Stimulated activated CD4-positive, alpha-beta T cell treated with anti-CD3 and anti-CD28 coated beads, Interleukin-4, amount 100 ng/mL, for 4 hours (primary cell): Measurements from ENCODE around the gene CDH4.

ENCODE experiments used
- DNase-seq, 2 experiments: peaks; one replicate each; pipeline ENCODE4 v3.0.0-alpha.2; 2020

CDH4 gene

DNA sequence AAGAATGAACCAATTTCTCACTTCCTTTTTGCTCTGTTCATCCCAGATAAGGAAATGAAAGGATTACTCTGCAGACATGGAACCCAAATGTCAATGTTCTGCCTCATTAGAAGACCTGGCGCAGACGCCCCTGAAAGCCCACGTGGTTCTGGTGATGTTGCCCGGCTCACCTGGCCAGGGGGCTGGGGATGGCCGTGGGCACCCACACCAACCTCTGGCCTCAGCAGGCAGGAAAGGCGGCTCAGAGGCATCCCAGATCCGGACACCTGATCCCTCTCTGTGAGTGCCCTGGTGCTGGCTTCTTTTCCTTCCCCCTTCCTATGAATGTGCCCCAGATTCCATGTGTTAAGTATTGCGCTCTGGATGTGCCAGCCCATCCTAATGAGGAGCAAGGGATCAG lies 33.6 kb downstream of the CDH4 start:
- no peak for DNase-seq

DNA sequence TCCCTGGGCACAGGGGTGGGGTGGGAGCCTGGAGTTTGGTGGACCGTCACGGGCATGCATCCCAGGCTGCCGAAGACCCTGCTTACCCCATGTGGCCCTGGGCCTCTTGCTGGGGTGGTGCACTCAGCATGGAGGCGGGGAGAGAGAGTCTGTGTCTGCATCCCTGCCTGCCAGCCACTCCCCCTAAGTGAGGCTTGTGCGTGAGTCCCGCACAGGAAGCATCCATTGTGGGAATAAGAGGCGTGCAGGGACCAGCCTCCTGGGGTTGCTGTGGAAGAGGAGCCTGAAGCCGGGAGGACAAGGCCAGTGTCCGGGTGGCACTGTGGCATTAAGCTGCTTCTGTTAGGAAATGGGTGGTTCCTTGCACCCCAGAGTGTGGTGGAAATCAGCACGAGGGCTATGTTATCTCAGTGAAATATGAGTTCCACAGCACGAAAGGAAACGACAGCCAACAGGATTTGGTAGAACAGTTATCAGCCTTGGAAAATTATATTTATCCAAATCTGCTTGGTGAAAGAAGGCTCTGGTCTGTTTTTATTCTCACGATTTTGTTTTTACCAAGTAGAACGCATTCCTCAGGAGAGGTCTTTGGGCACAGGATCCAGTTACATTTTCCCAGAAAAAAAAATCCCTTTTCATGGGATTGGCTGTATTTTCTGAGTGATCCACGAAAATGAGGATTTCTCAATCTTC lies 35.7 kb downstream of the CDH4 start:
- no peak for DNase-seq

DNA sequence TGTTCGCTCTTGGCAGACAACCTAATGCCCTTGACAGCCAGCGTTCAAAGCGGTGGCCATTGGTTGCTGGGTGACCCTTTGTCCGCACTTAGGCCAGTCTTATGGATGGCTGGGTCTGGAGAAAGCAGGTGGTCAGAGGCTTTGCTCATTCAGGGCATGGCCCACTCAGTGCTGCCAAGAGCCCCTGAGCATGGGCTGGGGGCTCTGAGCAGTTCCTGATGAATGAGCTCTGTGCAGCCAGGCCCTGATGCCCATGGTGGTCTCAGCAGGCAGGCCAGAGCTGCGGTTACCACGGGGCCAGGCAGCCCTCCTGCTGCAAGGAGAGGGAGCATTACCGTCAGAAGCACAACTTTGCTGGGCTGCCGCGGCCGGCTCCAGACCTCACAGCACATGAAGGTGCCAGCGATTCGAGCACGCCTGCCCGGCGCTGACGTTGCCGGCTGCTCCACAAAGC lies 36.3 kb downstream of the CDH4 start:
- DNase-seq = no peak

DNA sequence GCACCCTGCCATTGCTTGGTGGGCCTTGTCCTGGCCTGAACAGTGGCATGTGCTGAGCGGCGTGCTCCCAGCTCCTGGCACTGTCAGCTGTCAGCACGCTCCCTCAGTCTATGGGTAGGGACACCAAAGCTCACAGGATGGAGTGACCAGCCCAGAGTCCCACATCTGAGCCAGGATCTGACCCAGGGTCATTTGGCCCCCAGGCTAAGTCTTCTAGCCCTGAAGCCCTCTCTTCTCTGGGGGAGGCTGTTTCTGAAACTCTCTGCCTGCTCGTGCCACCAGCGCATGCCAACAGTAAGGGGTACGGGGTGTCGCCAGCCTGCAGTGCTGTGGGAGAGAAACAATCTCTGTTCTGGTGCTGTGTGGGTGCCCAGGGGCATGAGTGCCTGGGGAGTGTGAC lies 37.1 kb downstream of the CDH4 start:
- DNase-seq = no peak

DNA sequence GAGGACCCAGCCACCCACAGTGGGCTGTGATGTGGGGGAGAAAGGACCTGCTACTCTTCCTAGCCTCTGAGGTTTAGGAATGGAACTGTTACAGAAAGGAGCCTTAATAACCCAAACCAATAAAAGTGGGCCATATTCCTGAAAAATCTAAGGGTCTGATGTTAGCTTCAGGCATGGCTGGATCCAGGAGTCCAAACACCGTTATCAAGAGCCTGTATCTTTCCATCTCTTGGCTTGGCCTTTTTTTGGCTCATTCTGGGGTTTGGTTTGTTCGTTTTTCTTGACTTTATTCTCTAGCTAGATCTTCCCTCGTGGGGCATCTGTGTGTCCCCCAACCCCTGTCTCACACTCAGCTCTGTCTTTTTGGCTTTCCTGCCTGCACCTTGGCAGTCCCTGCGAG lies 38.7 kb downstream of the CDH4 start:
- no peak for DNase-seq

DNA sequence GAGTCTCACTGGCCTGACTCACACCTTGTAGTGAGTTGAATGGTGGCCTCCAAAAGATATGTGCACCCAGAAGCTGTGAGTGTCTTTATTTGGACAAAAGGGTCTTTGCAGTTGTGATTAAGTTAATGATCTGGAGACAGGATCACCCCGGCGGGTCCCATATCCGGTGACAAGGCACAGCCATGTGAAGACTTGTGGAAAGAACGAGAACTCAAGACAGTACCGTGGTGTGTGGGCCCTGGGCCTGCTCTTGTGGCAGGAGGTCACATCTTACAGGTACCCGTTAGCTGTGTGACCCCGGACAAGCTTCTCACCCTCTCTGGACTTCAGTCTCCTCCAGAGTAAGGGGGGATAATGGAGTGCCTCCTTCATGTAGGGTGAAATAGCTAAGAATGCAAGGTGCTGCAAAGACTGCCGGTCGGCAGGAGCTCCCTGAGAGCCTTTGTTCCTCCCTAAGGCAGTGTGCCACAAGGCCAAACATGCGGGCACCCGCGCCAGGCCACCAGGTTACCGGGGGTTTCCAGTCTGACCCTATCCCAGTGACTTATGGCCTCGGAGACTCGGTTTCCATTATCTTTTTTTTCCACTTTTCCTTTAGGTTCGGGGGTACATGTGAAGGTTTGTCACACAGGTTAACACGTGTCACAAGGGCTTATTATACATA lies 39.2 kb downstream of the CDH4 start:
- no peak for DNase-seq

DNA sequence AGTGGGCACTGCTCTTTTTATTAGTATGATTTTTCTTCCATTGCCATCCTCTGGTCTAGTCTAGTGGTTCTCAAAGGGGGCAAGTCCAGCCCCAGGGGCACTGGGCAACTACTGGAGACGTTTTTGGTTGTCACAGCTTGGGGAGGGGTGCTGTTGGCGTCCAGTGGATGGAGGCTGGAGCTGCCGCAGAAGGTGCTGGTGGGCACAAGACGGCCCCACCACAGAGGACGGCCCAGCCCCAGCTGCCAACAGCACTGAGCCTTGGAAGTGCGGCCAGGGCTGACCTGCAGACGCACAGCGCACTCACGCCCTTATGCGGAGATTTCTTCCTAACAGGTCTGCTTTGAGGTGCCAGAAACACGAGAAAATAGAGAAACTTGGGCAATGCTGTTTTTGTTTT lies 40.3 kb downstream of the CDH4 start:
- DNase-seq = no peak

DNA sequence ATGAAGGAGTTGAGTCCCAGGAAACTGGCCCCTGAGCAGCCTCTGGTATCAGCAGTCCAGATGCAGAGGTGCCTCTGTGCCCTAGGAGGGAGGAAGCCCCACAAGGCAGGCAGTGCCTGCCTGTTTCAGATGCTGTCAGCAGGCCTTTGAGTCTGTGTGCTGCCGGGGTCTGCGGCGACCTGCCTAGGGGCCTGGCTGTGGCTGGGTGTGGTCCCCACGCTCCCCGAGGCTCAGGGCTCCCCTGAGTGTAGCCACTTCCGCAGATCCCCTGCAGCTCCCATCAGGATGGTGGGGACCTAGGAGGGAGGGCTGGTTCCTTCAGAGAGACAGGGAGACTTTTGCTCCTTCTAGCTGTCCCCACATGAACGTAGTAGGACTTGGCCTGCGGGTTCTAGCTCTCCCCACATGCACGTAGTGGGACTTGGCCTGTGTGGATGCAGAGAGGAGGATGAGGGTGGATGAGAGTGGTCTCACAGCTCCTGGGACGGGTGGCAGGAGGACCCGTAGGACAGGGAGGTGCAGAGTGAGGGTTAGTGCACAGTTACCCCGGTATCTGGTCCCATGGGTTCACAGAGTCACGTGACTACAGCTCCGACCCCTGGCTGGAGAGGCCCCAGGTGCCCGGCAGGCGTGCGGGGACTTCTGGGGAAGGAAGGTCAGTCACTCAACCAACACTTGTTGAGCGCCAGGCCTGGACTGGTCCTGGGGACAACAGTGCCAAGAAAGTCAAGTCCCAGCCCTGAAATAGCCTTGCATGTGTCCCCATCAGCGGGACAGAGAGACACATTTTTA lies 41.0 kb downstream of the CDH4 start:
- no peak for DNase-seq

DNA sequence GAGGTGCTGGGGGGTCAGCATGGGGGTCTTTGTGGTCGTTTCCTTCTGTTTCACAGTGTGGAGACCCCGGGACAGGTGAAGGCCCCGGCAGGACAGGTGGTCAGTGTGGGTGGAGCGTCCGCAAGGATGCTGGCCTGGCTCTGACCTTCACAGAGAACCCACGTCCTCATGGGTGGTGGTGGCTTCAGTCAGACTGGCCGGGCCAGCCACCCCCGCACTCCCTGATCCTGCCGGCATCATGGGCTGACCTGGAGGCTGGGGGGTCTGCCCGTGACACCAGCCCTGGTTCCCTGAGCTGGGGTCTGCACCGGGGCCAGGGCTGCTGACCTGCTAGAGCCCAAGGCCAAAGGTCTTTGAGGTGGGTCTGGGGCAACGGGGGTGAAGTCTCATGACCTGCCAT lies 41.9 kb downstream of the CDH4 start:
- no peak for DNase-seq

DNA sequence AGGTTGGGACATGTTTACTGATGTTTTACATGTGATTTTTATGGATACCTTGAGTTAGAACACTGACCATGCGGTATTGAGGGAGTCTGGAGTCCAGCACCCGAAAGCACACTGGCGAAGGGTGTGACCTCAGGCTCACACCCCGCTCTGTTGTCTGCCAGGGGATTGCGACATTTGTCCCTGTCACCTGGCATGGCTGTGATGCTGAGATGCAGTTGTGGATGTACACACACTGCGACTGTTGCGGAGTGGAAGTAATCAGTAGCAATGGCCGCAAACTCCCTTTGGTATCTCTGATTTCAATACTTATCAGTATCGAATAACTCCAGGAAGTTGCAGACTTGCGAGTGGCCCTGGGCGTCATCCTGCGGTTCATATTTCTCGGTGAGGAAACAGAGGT lies 43.2 kb downstream of the CDH4 start:
- no peak for DNase-seq

DNA sequence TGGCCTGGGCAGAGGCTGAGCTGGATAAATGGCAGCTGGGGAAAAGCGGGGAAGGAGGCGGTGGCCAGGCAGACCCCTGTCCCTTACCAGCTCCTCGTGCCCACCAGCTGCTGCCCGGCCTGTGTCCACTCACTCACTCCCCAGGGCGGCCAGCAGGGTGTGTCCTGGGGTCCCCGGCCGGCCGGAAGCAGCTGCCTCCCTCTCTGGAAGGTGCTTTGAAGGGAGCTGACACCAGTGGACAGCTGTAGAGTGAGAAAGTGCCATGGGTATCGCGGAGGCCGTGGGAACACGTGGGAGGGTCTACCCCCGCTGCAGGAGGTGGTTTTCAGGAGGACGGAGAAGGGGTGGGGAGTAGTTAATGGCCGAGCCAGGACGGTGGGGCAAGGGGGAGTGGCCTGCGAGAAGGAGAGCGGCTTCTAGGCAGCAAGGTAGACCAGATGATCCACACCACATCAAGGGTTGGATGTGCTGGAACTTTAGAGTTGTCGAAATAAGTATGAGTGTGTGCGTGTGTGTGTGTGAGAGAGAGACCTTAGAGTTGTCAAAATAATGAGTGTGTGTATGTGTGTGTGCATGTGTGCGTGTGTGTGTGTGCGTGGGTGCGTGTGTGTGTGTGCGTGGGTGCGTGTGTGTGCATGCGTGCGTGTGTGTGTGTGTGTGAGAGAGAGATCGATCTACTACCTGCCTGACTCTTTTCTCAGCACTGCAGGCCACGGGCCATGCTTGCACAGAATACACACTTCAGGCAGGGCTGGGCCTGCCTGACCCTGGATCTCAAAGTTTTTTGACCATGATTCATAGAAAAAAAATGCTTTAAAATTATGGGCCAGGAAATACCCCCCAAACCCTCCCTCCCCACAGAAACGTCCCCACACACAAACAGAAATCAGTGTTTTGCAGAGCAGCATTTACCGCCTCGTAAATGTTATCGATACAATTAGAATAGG lies 43.9 kb downstream of the CDH4 start:
- DNase-seq = no peak

DNA sequence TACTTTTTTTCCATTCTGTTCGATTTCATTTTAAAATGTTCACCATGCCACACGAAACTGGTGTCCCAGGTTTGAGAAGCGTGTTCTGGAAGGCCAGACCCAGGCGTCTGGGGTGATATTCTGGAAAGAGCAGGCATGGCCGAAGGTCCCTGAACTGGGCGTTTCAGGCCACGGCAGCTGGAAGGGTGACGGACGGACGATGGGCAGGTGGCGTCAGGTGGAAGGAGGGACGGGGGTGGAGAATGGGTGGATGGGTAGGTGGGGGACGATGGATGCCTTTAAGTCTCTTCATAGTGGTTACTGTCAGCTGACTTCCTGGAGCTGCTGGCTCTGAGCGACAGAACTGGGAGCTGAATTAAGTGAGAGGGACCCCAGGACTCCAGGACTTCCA lies 44.6 kb downstream of the CDH4 start:
- no peak for DNase-seq

DNA sequence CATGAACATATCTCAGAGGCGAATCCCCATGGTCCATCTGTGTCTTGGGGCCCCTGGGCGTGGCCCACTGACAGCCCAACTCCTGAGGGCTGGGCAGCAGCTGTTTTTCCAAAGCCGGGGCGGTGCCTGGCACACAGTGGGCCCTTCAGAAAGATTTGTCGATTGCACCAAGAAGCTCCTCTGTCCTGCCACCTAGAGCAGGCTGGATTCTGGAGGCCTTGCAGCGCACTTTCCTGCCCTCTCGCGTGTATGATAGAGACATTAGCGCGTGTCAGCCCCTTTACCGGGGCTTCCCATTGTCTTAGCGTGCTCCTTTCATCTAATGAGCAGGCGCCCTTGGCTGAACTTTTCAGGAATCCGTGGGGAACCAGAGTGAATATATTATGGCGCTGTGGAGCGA lies 45.4 kb downstream of the CDH4 start:
- no peak for DNase-seq

DNA sequence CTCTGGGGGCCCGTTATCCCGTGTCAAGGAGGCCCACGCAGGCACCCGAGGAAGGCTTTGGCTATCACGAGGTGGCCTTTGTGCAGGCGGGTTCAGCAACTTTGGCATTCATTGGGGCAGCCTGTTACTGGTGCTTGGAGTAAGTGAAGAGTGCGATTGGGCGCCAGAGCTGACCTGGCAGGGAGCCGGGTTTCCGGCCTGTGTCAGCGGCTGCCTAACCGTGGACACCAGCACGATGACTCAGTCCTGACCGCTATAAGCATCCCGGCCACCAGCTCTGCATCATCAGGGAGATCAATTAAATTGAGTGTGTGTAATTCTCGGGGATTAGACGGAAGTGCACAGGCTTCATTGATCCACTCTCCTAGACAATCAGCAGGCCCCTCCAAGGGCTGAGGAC lies 45.9 kb downstream of the CDH4 start:
- no peak for DNase-seq

DNA sequence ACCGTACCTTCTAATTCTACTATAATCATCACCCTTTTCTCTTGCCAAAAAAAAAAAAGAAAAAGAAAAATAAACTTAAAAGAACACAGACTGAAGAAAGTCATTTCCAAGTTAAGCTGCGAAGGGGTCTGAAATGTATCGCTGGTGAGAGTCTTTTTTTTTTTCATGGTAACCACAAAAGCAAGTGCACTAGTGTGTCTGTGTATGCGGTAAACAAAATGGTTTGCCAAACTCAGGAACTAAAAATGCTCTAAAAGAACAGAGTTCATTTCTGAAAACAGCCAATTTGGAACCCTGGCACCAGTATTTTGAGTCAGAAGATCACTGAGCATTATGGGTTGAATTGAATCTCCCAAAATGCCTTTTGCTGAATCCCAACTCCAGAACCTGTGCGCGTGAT lies 46.6 kb downstream of the CDH4 start:
- no peak for DNase-seq

DNA sequence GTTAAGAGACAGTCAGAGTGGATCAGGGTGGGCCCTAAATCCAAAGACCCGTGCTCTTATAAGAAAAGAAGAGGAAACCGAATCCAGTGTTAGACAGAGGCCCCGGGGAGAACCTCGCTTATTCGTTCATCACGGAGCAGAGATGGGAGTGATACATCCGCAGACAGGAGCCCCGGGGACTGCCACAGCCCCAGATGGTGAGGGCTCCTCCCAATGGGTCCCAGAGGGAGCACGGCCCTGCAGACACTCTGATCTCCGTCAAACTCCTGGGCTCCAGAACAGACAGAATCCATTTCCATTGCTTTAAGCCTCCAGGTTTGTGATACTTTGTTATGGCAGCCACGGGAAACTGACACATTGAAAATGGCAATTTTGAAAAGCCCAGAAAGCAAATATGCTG lies 47.0 kb downstream of the CDH4 start:
- DNase-seq = no peak

DNA sequence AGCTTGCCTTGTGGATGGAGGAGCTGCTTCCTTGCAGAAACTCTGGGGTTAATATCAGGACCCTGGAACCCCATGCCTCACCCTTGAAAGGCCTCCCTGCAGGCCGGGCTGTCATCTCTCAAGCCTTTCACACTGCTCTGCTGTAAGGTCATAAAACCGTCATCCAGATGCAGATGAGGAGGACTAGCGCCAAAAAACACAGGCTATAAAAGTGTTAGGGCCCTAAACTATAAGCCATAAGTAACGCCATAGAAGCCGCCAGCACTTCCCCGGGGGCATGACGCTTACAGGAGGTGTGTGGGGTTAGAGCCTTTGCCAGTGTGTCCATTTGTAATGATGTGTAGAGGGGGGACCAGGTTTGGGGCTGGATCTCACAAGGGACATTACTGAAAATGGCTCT lies 47.6 kb downstream of the CDH4 start:
- DNase-seq = no peak

DNA sequence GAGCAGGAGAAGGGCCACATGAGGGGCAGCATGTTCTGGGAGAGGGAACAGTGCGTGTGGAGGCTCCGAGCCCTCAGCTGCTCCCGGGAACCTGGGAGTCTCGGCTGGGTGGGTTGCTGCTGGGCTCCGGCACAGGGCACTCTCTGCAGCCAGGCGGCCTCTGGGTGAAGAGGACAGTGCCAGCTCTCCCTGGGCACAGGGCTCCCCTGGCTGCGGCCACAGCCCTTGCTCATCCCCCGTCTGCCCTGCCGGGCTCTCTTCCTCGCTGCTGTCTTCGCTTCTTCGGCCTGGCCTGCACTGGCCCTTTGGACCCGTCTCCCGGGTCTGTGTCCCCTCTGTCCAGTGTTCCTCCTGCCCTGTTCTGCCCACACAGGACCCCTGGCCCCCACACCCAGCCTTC lies 48.2 kb downstream of the CDH4 start:
- DNase-seq = no peak

DNA sequence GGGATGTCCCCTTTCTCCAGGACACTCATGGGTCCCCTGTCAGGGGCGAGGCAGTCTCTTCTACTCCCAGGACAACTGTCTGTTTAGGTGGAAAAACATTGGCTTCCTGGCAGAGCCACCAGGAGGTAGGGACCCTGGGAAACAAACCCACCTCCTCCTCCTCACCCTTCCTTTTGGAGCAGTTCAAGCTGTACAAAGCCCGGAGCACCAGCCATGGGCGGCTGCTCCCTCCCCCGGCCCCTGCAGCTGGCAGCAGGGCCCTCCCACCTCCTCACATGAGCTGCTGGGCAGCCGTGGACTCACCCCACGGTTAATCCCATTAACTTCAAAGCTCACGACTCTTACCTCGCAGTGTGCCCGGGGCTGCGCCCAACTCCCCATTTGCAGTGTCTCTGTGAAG lies 48.6 kb downstream of the CDH4 start:
- DNase-seq = no peak

DNA sequence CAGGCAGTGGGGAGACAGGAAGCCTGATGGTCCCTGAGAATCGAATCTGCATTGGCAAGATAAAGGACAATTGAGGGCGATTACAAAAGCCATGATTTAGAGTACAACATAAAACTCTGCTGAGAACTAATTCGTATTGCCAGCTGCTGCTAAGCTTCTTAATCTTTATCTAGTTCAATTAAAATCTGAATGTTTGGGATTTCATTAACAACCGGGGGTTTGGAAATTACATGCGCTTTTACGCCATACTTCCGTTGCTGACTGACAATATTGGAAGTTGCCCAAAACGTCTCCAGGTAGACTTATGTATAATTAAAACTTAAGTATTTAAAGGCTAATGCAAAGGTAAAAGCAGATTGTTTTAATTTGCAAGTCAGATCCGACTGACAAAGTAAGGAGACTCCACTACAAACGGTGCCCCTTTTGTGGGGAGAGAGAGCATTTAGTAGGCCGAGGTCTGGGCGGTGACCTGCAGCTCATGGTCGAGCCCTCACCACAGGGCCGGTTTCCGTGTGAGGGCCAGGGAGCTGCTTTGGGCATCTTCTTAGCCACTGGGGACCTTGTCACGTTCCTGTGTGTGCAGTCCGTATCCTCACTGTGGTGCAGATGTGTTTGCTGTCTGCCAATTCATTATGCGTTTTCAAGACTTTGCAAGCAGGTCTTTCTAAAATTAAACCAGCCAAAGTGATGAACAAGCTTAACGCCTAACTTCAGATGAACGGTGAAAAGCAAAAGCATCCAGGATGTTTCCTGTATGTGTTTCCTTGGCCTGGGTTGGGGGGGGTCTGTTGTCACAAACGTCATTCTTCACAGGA lies 49.9 kb downstream of the CDH4 start:
- no peak for DNase-seq

DNA sequence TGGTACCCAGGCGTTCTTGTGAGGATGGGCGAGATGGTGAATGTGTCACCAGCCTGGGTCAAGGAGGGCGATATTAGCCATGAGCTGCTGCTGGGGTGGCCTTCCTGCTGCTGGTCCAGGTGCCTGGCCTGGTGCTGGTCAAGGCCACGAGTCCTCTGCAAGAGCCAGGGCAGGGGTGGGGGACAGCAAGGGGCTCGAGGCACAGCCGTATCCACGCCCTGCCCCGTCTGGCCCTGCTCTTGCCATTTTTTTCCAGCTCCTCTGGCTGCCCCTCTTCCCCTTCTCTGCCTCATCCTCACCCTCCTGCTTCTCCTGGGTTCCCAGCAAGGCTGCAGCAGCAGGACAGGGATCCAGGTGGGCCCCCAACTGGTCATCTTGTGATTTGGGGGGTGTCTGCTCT lies 51.2 kb downstream of the CDH4 start:
- DNase-seq = no peak

DNA sequence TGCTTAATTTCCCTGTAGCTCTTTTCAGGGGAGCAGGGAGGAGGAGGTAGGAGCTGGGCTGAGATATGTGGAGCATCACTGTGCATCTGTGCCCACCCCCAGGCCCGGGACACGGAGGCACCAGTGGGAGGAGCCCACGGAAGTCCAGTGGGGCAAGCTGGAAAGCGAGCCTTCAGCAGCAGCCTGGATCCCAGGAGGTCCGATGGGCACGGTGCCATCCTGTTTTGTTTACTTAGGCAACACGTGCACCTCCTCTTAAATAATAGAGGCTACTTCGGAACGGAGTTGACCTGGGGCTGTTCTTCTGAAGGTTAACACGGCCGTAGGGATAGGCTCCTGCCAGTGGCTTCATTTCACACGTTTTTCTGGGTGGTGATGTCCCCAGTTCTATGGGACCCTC lies 51.6 kb downstream of the CDH4 start:
- no peak for DNase-seq
